H1 (cell line): ENCODE results near the gene GPR101. TPM values are rescaled to one million over a fixed set of nuclear protein-coding genes. Genes with fewer than 3 reads are reported as not detected.

ENCODE experiments used
- BACH1 ChIP-seq: IDR thresholded peaks from 2 replicates; pipeline ENCODE4 v1.6.1; 2012; ENCODE audit warnings: low read length, improper control_type of control experiment
- BCL11A ChIP-seq, 2 experiments: IDR thresholded peaks; one replicate each; pipeline ENCODE4 v1.6.1; 2011; ENCODE audit warnings: low read depth in 2 of 2, low read length in 2 of 2, mild to moderate bottlenecking in 2 of 2
- GABPA ChIP-seq: IDR thresholded peaks from 2 replicates; pipeline ENCODE4 v1.6.1; 2011; ENCODE audit warnings: mild to moderate bottlenecking, low read length, moderate library complexity, borderline replicate concordance; ENCODE audit not compliant: insufficient read depth
- RXRA ChIP-seq: IDR thresholded peaks from 2 replicates; pipeline ENCODE4 v1.6.1; 2011; ENCODE audit warnings: low read depth, mild to moderate bottlenecking, low read length, moderate library complexity; ENCODE audit not compliant: insufficient read depth
- polyA plus RNA-seq, 7 experiments: library from polyadenylated mRNA; depleted of rRNA in 3 of 7; stranded (reverse) in 5 of 7; unstranded in 2 of 7; fragments of >200 nt in 5 of 7; fragments of 200-250 nt in 2 of 7; gene quantifications; 1 replicate in 5 of 7; 2 replicates in 1 of 7; 4 replicates in 1 of 7; pipeline versions ENCODE4 v1.2.1 to v1.2.3, GENCODE V29; 2011 to 2013; ENCODE audit warnings: missing spikeins in 2 of 7, mixed read lengths in 2 of 7
- total RNA-seq: library from RNA; stranded (reverse); fragmentation: NEBNext Ultra II Directional; extraction: Animal tissue kit (Norgen Biotek cat#: 25700); gene quantifications from 2 replicates; pipeline ENCODE4 v1.2.1, GENCODE V29; 2021

Gene GPR101
- total and polyA plus RNA-seq, 2 of the 8 experiments (the other 6 are each of a cell fraction or from before 2014, with no cell fraction given) = not detected

DNA sequence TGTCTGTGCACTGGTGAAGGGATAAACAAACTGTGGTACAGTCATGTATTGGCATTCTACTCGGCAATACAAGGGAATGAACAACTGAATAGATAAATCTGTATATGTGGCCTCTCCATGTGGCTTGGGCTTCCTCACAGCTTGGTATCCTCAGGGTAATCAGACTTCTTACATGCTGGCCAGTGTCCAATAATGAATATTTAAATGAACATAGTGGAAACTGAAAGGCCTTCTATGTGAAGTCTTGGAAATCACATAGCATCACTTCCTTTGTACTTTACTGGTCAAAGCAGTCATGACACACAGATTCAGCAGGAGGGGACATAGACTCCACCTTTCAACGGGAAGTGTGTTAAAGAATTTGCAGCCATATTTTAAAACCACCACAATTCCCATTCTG, 33.4 kb upstream of the GPR101 start (continued):
- TF ChIP-seq RXRA (no peak), GABPA (no peak), BACH1 (no peak), BCL11A (IDR thresholded peaks at IDR 0.05; ENCODE audit: low read depth in 2 of 2, low read length in 2 of 2) (no peak)
